Measurements from ENCODE around the gene PSMG3.

Gene PSMG3

DNA sequence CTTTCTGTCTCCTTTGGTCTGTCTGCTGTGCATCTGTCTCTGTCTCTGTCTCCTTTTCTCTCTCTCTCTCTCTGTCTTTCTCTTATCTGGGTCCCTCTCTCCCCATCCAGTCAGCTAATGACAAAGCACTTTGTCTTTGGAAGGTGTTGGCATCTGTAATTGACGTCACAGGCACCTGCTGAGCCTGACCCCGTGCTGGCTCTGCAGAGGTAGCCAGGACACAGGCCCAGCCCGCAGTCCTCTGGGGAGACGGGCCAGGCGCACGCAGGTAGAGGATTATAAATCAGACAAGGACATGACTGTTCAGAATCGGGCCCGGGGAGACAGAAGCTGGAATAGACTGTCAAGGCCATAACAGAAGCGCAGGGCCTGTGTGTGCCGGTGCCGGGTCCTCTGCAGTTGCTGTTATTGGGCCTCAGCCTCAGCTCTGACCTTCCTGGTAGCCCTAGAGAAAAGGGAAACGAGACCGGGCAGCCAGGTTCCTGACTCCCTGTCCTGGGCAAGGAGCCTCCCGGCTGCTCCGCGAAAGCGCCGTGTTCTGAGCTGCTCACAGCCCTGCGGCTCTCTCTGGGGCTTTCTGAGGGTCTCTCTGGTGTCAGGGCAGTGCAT lies 10.7 kb upstream of the PSMG3 start:
- no peak for DNase-seq (ENCODE audit: low read depth, low spot score)

DNA sequence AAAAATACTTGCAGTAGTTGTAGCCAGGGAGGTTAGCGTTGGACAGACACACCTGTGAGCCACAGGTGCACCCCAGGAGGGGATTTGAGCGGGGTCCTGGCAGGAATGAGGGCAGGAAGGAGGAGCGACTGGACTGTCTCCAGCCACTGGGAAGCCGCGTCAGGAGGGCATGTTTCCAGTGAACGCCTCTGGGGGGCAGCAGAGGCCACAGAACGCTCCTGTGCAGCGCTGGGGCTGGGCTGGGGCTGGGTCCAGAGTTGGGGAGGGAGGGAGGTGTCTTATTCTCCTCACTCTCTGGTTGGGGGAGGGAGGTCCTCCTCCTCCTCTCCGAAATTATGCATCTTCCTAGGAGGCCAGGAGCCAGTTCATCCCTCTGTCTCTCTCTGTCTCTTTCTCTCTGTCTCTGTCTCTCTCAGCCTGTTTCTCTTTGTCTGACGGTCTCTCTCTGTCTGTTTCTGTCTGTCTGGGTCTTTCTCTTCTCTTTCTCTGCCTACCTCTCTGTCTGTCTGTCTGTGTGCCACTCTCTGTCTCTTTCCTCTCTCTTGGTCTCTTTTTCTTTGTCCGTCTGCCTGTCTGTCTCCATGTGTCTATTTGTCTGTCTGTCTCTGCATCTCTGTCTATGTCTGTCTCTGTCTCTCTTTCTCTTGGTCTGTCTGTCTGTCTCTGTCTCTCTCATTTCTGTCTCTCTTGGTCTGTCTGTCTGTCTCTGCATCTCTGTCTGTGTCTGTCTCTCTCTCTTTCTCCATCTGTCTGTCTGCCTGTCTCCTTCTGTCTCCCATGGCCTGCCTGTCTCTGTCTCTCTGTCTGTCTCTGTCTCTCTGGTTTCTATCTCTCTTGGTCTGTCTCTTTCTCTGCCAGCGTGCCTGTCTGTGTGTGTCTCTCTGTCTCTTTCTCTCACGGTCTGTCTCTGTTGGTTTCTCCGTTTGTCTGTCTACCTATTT lies 9.9 kb upstream of the PSMG3 start:
- DNase-seq (ENCODE audit: low read depth, low spot score), result no peak

DNA sequence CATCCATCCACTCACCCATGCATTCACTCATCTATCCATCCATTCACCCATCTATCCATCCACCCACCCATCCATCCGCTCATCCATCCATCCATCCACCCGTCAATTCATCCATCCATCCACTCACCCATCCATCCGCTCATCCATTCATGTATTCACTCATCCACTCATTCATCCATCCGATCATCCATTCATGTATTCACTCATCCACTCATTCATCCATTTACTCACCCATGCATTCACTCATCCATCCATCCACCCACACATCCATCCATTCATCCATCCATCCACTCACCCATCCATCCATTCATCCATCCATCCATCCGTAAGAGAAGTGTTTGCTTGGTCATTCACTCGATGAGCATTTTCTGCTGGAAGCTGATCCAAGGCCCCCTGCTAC lies 8.7 kb upstream of the PSMG3 start:
- no peak for DNase-seq (ENCODE audit: low read depth, low spot score)

DNA sequence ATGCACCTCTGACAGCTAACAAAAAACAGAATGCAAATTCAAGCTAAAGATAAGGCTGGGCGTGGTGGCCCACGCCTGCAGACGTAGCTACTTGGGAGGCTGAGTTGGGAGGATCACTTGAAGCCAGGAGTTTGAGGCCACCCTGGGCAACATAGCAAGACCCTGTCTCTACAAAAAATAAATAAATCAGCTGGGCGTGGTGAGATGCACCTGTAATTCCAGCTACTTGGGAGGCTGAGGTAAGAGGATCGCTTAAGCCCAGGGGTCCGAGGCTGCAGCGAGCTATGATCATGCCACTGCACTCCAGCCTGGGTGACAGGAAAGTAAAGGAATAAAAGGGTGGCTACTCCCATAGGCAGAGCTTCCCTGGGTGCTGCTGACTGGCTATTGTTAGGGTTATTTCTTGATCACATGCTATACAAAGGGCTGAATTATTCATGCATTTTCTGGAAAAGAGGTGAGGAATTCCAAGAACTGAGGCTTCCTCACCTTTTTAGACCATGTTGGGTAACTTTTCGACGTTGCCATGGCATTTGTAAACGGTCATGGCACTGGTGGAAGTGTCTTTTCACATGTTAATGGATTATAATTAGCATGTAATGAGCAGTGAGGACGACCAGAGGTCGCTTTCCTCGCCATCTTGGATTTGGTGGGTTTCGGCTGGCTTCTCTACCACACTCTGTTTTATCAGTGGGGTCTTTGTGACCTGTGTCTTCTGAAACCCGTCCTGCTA lies 6.9 kb upstream of the PSMG3 start:
- DNase-seq (ENCODE audit: low read depth, low spot score), result no peak

DNA sequence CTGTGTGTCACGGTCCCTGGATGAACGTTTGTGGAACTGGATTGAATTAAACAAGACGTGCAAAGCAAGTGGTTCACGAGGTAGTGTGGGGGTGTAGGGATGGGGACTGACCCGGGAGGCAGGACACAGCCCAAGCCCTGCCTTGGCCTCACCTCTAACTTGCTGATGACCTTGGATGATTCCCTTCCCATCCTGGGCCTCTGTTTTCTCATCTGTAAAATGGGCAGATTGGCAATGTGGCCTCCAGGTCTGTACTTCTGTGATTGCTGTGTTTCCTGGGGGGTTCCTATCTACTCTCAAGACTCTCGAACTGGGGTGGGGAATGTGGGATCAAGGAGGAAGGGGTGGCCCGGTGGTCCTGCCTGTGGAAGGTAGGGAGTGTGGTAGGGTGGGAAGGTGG lies 6.0 kb upstream of the PSMG3 start:
- DNase-seq (ENCODE audit: low read depth, low spot score), result no peak

DNA sequence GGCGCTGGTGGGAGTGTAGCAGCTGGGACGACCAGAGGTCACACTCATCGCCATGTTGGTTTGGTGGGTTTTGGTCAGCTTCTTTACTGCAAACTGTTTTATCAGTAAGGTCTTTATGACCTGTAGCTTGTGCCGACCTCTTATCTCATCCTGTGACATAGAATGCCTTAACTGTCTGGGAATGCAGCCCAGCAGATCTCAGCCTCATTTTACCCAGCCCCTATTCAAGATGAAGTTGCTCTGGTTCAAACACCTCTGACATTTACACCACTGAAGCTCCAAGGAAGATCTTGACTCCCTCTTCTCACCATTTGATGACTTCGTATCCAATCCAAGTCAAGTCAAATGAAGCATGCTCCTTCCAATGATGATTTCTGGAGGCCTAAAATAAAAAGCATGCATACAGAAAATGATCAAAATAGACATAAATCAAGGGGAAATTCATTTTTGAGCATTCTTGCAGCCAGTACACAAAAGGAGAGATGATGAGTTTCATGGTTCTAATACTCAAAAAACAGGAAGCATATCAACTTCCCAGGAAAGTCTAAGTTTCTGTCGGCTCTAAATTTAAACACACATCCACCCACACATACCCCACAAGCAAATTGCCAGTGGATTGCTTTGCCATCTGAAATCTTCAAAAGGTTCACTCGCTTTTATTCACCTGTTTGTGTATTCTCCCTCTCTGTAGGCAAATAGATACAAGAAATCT lies 2.4 kb upstream of the PSMG3 start:
- no peak for DNase-seq (ENCODE audit: low read depth, low spot score)

DNA sequence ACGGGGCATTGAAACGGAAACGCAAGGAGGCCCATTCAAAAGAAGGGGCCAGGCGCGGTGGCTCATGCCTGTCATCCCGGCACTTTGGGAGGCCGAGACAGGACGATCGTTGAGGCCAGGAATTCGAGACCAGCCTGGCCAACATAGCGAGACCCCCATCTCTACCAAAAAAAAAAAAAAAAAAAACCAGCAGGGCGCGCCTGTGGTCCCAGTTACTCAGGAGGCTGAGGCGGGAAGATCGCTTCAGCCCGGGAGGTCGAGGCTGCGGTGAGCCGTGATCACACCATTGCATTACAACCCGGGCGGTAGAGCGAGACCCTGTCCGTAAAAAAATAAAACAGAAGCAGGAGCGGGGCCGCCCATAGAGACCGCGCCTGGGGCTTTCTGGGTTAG lies 396 bp downstream of the PSMG3 start:
- no peak for DNase-seq (ENCODE audit: low read depth, low spot score)

DNA sequence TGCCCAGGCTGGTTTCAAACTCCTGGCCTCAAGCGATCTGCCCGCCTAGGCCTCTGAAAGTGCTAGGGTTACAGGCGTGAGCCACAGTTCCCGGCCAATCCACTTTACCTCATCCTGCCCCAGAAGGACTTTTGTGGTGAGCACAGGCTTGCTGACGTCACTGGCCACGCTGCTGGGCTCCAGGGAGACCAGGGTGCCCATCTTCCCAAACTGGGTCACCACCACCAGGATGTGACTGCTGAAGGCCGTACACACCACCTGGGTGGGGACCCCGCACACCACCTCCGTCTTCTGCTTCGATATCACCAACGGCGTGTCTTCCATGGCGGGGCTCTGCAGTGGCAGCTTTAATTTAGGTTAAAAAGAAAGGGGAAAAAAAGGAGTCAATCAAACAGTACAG lies 816 bp downstream of the PSMG3 start:
- DNase-seq (ENCODE audit: low read depth, low spot score), result no peak

DNA sequence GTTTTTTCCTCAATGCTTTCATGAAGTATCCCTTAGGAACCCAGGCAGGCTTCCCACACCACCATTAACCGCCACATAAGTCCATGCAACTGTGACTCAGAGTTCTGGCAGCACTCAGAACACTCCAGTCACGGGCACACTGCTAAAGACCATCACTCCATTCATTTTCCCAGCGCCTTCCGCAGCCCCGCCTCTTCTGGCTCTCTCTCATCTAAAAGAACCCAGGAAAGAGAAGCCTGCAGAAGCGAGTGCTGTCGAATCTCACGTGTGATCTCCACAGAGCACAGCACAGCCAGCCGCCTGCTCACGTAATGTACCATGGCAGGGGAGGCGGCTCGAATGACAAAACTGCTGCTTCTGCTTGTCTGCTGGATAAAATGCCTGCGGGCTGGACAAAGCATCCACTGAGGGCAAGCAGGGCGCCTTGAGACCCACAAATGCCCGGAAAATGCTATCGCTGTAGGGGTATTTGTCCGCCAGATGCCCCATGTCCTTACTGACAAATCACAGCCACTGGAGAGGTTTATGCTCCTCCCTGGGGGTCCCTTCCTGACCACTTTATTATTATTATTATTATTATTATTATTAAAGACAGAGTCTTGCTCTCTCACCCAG lies 1.8 kb downstream of the PSMG3 start:
- no peak for DNase-seq (ENCODE audit: low read depth, low spot score)

DNA sequence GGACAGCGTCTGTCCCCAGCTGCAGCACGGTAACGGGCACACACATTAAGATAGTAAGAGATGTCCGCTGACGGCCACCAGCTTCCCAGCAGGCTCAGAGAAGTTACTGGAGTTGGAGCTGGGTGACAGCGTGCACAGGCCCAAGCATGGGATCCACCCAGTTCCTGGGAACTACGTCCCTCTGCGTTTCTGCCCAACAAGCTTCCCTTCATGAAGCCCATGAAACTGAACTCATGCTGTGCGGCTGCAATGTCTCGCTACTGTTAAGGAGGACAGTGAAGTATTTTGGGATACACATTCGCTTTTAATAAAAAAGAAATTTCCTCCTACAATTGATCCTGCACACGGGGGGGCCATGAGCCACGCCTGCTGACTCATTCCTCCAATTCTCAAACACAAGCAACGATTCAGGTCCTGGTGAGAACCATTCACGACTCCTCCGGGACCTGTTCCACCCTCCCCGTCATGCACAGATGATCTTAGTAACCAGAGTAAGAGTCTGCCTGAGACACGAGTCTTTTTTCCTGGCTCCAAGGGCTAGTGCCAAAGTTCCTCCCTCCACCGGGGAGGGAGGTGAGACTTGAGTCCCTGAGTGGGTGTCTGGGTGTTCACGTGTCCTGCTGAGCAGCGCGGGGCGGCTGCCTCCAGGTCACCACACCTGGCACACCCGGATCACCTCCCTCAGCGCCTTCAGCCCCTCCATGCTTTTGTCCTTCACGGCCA lies 2.6 kb downstream of the PSMG3 start:
- no peak for DNase-seq (ENCODE audit: low read depth, low spot score)

DNA sequence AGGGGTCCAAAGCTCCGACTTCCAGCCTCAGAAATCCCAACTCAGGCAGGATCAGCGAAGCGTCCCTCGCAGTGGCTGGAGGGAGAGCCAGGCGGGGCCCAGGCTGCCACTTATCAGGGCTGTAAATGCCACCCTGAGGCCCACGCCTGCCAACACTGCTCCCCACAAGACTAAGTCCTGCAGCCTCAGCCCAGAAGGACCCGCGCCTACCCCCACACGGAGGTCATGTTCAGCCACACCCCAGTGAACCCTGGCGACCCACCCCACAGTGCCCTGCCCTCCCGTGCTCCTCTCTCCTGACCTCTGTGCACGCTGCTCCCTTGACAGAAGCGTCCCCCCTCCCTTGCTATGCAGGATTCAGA lies 3.2 kb downstream of the PSMG3 start:
- DNase-seq (ENCODE audit: low read depth, low spot score), result no peak

DNA sequence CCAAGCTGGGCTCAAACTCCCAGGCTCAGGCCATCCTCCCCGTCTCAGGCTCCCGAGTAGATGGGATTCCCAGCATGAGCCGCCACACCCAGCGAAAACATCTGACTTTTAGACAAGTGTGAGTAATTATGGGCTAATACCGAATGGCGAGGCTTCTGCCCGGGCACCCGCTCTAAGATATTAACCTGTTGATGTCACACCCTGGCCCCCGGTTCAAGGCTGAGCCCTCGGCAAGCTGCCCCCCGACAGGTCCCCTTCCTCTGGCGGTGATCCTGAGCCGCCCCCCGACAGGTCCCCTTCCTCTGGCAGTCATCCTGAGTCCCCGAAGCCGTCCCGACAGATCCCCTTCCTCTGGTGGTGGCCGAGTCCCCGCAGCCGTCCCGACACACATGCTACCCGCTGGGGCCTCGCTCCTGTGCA lies 5.2 kb downstream of the PSMG3 start:
- no peak for DNase-seq (ENCODE audit: low read depth, low spot score)

DNA sequence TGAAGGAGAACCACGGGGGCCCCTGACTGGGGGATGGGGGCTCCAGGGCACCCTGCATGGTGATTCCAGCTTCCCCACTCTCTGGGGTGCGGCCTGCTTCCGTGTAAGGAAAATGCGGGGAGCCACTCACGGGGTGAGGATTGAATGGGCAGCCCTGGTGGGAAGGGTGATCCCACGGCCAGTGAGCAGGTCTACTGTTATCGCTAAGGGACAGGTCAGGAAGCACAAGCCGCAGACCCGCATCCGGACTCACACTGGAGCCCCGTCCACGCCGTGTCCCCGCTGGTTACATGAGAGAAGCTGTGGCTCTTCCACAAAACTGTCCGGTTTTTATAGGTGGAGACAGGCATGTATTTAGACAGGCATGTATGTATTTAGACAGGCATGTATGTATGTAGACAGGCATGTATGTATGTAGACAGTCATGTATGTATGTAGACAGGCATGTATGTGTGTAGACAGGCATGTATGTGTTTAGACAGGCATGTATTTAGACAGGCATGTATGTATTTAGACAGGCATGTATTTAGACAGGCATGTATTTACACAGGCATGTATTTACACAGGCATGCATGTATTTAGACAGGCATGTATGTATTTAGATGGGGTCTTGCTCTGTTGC lies 5.7 kb downstream of the PSMG3 start:
- no peak for DNase-seq (ENCODE audit: low read depth, low spot score)

DNA sequence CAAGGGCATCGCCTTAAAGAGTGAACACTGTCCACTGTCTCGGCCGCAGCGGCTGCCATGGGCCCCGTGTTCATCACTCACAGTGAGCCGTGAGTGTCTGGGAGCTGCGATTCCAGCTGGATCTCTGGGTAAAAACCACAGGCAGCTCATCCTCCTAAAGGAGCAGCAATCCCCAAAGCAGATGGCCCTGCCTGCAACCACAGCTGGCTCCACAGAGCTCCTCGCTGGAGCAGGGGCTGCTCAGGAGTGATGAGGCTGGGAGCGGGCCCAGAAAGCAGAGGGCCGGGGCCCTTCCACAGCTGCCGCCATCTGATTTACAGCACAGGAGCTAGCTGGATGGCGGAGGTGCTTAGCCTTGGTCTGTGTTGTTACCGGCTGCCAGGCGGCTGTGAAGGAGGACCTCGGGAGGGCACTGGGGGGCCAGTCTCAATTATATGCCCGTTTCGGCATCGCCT lies 7.2 kb downstream of the PSMG3 start:
- DNase-seq (ENCODE audit: low read depth, low spot score), result no peak

DNA sequence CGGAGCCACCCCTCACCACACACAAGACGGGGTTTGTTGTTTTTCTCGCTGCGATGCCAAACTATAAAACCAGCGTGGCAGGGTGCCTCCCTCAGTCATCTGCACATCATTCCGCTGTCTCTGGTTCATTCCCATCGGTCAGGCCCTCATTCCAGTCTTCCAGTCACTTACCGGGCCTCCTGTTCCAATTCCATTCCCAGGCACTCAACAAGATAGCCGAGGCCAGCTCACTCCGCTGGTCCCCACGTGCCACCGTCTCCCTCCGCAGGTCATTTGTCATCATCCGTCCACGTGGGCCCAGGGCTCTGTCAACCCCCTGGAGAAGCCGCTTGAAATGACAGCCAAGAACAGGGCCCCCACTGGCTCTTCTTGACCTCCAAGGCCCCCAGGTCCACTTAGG lies 7.7 kb downstream of the PSMG3 start:
- DNase-seq (ENCODE audit: low read depth, low spot score), result no peak

DNA sequence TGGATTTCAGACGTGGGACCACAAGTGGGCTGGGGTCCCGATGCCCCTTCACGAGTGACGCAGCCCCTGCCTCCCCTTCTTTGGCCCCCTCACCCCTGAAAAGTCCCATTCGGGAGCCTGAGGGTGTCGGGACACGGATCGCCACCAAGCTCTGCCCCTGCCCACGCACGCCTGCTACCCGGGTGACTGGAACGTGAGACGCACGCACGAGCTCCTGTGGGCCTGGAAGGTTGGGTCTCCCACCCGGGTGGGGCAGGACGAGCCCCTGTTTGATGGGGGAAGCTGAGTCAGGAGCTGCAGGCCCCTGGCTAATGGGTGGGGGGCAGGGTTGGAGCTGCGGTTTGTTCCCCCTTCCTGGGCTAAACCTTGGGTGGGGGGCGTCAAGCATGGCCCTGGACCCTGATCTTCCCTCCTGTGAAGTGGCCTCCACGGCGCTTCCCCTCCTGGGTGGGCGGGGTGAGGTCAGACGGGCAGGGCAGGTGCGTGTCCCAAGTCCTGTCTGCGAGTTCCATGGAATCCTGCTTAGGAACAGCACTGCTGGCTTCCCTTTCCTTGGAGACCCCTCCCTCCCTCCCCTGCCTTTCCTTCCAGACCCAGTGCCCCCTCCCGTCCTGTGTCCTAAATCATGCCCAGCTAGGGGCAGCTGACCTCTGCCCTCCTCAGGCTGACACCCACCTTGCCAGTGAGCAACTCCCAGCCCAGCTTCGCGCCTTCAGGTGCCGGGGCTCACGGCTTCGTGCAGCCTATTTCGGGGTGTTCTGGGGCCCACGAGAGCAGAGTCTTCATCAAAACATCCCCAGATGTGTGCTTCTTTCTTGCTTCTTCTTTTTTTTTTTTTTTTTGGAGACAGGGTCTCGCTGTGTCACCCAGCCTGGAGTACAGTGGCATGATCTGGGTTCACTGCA lies 8.5 kb downstream of the PSMG3 start:
- no peak for DNase-seq (ENCODE audit: low read depth, low spot score)

DNA sequence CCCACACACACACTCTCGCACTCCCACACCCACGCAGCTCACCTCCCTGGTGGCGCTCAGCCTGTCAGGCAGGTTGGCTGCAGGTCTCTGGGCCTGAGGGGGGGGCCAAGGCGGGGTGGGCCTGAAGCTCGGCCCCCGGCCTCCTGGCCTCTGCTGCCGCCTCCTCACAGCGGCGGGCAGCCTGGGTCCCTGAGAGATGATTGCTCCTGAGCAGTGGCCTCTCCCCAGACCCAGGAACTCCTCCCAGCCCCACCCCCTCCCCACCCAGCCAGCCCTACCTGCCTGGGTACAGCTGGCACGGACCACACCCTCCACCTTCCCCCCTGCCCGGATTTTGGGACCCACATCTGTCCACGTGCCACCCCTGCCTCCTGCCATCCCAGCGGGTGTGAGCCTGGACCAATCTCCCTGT lies 9.2 kb downstream of the PSMG3 start:
- DNase-seq (ENCODE audit: low read depth, low spot score), result no peak

DNA sequence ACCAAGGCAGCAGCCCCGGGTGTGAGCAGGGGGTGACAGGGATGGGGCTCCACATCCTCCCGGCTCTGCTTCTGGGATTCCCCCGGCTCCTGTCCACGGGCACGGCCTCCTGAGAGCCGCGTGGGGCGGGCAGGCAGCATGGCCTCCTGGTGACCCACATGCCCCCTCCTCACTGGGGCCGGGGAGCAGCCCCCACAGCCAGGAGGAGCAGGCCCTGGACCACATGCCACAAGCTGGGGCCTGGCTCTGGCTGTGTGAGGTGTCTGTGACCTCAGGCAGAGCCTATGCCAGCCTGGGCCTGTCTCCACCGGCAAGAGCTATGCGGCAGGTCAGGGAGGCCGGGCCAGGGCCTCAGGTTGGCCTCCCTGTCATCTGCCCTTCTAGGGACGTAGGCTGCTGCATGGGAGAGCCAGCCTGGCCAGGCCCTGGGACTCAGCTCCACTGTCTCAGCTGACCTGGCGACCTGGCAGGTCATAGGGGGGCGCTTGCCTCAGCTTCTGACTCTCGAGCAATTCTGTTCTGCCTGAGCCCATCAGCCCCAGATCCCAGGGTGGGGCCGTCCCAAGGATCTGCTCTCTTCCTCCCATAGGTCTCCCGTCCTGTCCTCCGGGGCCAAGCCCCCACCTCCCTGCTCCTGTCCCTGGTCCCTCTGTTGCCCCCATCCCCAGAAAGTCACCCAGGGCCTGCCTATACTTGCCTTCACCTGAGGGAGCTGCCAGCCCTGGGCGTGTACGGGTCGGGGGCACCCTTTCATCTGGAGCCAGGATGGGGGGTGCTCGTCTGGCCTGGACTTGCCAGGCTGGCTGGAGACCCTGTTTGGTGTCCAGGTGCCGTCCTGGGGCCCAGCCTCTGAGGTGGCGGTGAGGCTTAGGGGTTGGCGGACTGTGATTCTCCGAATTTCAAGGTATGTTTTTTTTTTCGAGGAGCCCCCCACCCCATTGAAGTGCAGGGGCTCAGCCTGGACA lies 9.9 kb downstream of the PSMG3 start:
- DNase-seq (ENCODE audit: low read depth, low spot score), result no peak
